ENCODE measurements around the gene CD300LF. TPM values are rescaled to one million over a fixed set of nuclear protein-coding genes. Genes with fewer than 3 reads are reported as not detected.

Gene CD300LF
- total RNA-seq, 1 donor from 2014 or later = 0.49 TPM

DNA sequence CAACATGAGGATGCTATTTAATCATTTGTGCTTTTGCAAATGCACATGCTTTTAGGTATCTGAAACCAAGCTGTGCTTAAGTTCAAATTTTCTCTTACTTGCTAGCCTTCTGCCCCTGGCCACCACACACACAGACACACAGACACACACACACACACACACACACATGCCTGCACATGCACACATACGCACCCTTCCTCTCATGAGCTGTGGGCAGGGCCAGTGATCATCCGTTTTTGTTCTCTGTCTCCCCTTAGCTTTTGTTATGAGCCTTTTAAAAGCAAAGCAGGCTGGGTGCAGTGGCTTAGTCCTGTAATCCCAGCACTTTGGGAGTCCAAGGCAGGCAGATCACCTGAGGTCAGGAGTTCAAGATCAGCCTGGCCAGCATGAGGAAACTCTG lies 34.2 kb downstream of the CD300LF start:
- H3K4me1 ChIP-seq = no peaks in the 10 kb centered on the region
- TF ChIP-seq POLR2A (IDR thresholded peaks at IDR 0.05) (no peak), POLR2AphosphoS5 (IDR thresholded peaks at IDR 0.05; ENCODE audit: insufficient read depth in 1 of 2, low read depth in 1 of 2) (no peak)
- TF ChIP-seq, protein P1, sequence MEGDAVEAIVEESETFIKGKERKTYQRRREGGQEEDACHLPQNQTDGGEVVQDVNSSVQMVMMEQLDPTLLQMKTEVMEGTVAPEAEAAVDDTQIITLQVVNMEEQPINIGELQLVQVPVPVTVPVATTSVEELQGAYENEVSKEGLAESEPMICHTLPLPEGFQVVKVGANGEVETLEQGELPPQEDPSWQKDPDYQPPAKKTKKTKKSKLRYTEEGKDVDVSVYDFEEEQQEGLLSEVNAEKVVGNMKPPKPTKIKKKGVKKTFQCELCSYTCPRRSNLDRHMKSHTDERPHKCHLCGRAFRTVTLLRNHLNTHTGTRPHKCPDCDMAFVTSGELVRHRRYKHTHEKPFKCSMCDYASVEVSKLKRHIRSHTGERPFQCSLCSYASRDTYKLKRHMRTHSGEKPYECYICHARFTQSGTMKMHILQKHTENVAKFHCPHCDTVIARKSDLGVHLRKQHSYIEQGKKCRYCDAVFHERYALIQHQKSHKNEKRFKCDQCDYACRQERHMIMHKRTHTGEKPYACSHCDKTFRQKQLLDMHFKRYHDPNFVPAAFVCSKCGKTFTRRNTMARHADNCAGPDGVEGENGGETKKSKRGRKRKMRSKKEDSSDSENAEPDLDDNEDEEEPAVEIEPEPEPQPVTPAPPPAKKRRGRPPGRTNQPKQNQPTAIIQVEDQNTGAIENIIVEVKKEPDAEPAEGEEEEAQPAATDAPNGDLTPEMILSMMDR (IDR thresholded peaks at IDR 0.05) = no peak
- no peaks in the 10 kb centered on the region for H3K9me3 ChIP-seq
- H3K27ac ChIP-seq = no peak overlapping the region
- no peak overlapping the region for H3K4me3 ChIP-seq
- H3K36me3 ChIP-seq = no peaks in the 10 kb centered on the region
- intact Hi-C loops (cut with DNase I) = no loop called here
- no peaks in the 10 kb centered on the region for H3K27me3 ChIP-seq
- no peak for DNase-seq (ENCODE audit: extremely low spot score in 2 of 2)

DNA sequence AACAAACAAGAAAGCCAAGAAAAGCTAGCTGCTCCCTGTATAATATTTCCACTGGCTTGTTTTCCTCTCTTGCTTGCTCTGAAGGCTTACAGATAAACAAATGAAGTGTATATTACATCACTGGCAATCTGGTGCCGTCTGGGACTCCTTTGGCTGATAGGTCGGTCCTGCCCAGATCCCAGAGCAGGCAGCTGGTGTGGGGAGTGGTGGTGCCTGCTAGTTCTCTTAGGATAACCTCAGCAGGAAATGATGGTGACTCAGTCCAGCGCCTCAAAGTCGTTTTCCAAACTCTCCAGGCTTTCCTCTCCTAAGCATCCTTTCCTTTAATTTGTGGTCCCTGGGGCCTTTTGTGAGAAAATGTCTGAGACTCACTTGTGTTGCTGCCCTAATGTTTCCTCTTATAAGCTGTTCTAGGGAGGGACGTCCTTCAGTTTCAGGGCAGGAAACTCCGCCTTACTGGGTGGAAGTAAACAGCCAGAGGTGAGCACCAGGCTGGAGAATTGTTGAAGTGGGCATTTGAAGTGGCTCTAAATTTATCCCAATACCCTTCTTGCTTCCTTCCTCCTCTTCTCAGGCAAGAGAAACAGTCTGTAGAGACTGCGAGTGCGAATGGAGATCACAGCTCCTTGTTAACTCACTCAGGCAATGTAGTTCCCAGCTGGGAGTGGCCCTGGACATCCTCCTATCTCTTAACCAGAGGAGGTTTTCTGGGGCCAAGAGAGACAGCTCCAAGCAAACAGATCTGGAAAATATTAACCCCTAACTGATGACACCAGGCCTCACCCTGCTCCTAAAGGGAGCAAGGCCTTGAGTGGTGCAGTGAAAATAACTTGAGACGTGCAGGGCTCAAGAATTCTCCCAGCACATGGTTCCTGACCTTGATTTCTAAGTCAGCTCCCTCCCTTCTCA lies 34.9 kb downstream of the CD300LF start:
- intact Hi-C loops (cut with DNase I) = no loop called here
- H3K27me3 ChIP-seq = no peaks in the 10 kb centered on the region
- H3K4me3 ChIP-seq = no peak overlapping the region
- H3K4me1 ChIP-seq = no peaks in the 10 kb centered on the region
- TF ChIP-seq POLR2AphosphoS5 (IDR thresholded peaks at IDR 0.05; ENCODE audit: insufficient read depth in 1 of 2, low read depth in 1 of 2) = no peak
- TF ChIP-seq POLR2A (IDR thresholded peaks at IDR 0.05) = no peak
- TF ChIP-seq, protein P1 (IDR thresholded peaks at IDR 0.05) = no peak
- no peaks in the 10 kb centered on the region for H3K9me3 ChIP-seq
- no peak for DNase-seq (ENCODE audit: extremely low spot score in 2 of 2)
- no peaks in the 10 kb centered on the region for H3K36me3 ChIP-seq
- no peak overlapping the region for H3K27ac ChIP-seq

DNA sequence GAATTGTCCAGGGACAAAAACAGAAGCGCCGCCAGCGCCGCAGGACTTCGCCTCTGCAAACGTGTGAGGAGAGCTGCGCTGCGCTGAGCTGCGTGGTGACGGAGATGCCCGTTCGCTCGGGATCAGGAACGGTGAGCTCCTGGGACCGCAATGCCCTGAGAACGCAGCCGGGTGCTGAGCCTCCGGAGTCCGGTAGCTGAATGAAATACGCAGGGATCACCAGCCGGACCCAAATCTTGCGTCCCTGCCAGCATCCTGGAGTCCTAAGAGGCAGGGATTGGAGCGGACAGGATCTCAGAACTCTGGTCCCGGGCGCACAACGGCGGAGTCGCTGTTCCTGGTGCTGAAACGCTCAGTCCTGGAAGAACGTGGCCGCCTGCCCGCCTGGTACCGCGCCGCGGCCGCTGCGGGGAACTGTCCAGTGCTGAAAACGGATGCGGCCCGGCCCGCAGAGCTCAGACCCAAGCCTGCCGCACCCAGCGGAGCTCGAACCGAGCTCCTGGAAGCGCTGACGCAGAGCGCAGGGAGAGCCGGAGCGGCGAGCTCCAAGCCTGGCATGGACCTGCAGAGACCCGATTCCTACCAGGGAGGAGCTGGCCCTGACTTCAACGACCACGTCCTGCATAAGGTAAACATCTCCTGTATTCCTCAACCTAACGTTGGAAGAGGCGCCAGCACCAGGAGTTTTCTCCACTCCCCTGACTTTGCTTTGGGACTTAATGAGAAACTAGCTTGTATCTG lies 41.5 kb downstream of the CD300LF start:
- intact Hi-C loops (cut with DNase I) = no loop called here
- no peaks in the 10 kb centered on the region for H3K4me1 ChIP-seq
- TF ChIP-seq POLR2A (IDR thresholded peaks at IDR 0.05) (no peak), POLR2AphosphoS5 (IDR thresholded peaks at IDR 0.05; ENCODE audit: insufficient read depth in 1 of 2, low read depth in 1 of 2) (peak in 1 of 2 donors; percentile 19)
- TF ChIP-seq, protein P1 (IDR thresholded peaks at IDR 0.05) = no peak

DNA sequence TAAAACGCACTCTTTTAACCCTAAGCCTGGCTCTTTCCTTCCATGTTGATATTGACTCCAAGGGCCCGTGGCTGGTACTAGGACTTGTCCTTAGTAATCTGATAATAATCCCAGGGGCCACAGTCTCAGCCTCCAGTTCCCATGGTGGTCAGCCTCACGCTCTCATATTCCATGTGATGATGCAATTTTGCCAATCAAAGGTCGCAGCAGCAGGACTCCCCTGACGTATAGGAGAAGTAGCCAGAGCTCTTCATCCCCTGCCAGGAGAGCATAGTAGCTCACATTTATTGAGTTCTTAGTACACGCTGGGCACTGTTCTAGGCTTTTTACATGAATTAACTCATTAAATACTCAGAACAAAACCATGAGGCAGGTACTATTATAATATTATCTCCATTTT lies 42.4 kb downstream of the CD300LF start:
- intact Hi-C loops (cut with DNase I) = no loop called here
- Histone ChIP-seq H3K27ac (no peak overlapping the region), H3K36me3 (no peaks in the 10 kb centered on the region), H3K9me3 (no peaks in the 10 kb centered on the region), H3K27me3 (no peaks in the 10 kb centered on the region), H3K4me3 (no peak overlapping the region), H3K4me1 (no peaks in the 10 kb centered on the region)
- DNase-seq (ENCODE audit: extremely low spot score in 2 of 2) = no peak
- TF ChIP-seq, protein P1 (IDR thresholded peaks at IDR 0.05) = no peak
- TF ChIP-seq POLR2A (IDR thresholded peaks at IDR 0.05) = no peak
- TF ChIP-seq POLR2AphosphoS5 (IDR thresholded peaks at IDR 0.05; ENCODE audit: insufficient read depth in 1 of 2, low read depth in 1 of 2) = no peak

More for the DNA sequence above, 41.5 kb downstream of the CD300LF start:
- Histone ChIP-seq H3K9me3 (no peaks in the 10 kb centered on the region), H3K27me3 (no peaks in the 10 kb centered on the region), H3K4me3 (no peak overlapping the region), H3K36me3 (no peaks in the 10 kb centered on the region), H3K27ac (no peak overlapping the region)
- DNase-seq (ENCODE audit: extremely low spot score in 2 of 2) = no peak
